BLaER1 treated with 17β-estradiol and CSF1 and Interleukin-3, amounts not matched to agents 10 nM and 100 nM (cell line): ENCODE data around the gene NID1.

Experiments
- H3K27ac ChIP-seq, 11 experiments: shearing (Covaris generic); formaldehyde crosslinking; 2 replicates each; pipeline ENCODE4 v1.8.1; 2022
- H3K27me3 ChIP-seq, 11 experiments: shearing (Covaris generic); formaldehyde crosslinking; 2 replicates each; pipeline ENCODE4 v1.8.1; 2022
- H3K36me3 ChIP-seq, 11 experiments: shearing (Covaris generic); formaldehyde crosslinking; 2 replicates each; pipeline ENCODE4 v1.8.1; 2022
- H3K4me1 ChIP-seq, 10 experiments: shearing (Covaris generic); formaldehyde crosslinking; 2 replicates each; pipeline ENCODE4 v1.8.1; 2022
- H3K4me2 ChIP-seq, 11 experiments: shearing (Covaris generic); formaldehyde crosslinking; 2 replicates each; pipeline ENCODE4 v1.8.1; 2022
- H3K4me3 ChIP-seq, 10 experiments: shearing (Covaris generic); formaldehyde crosslinking; 2 replicates each; pipeline ENCODE4 v1.8.1; 2022
- H3K9ac ChIP-seq, 11 experiments: shearing (Covaris generic); formaldehyde crosslinking; 2 replicates each; pipeline ENCODE4 v1.8.1; 2022
- H3K9me3 ChIP-seq, 11 experiments: shearing (Covaris generic); formaldehyde crosslinking; replicated peaks in 1 of 11; 2 replicates each; pipeline ENCODE4 v1.8.1; 2022
- H4K20me1 ChIP-seq, 11 experiments: shearing (Covaris generic); formaldehyde crosslinking; 2 replicates each; pipeline ENCODE4 v1.8.1; 2022
- Cebpa-rat ChIP-seq, 11 experiments: shearing (Covaris generic); IDR thresholded peaks; 2 replicates each; pipeline ENCODE4 v1.8.1; 2022

NID1 gene

GRCh38 chr1:235960809-235961208 lies 104.1 kb downstream of the NID1 start:
- Histone ChIP-seq H3K9ac (no peak overlapping the region), H3K27me3 (no peaks in the 10 kb centered on the region), H3K9me3 (peaks cover 3 to 51% (median 19%) of the 10 kb centered on the region in 11 experiments; a peak in 10 of 22 replicates), H3K4me1 (peaks cover 0 to 55% (median 9%) of the 10 kb centered on the region in 10 experiments; a peak in 12 of 20 replicates), H3K4me2 (peak overlapping the region in 2 of 11 experiments; percentile 13 to 32; a peak in 2 of 22 replicates), H3K27ac (peak overlapping the region in 2 of 11 experiments; percentile 29 to 43; a peak in 3 of 22 replicates), H3K36me3 (no peaks in the 10 kb centered on the region), H3K4me3 (no peak overlapping the region), H4K20me1 (no peaks in the 10 kb centered on the region)
- TF ChIP-seq Cebpa-rat (IDR thresholded peaks at IDR 0.05) = no peak

GRCh38 chr1:235958021-235958420 lies 106.9 kb downstream of the NID1 start:
- H3K9me3 ChIP-seq = peaks cover 0 to 23% (median 6%) of the 10 kb centered on the region in 11 experiments; a peak in 7 of 22 replicates
- H3K4me2 ChIP-seq = peak overlapping the region in 2 of 11 experiments; percentile 9; a peak in 1 of 22 replicates
- no peak overlapping the region for H3K9ac ChIP-seq
- TF ChIP-seq Cebpa-rat (IDR thresholded peaks at IDR 0.05) = no peak
- no peak overlapping the region for H3K4me3 ChIP-seq
- peaks cover 22 to 83% (median 37%) of the 10 kb centered on the region in 10 experiments for H3K4me1 ChIP-seq
- no peaks in the 10 kb centered on the region for H4K20me1 ChIP-seq
- H3K36me3 ChIP-seq = no peaks in the 10 kb centered on the region
- H3K27ac ChIP-seq = peak overlapping the region in 8 of 11 experiments; percentile 8 to 99 (median 50); a peak in 13 of 22 replicates
- H3K27me3 ChIP-seq = no peaks in the 10 kb centered on the region

GRCh38 chr1:235955777-235956176 lies 109.1 kb downstream of the NID1 start:
- Histone ChIP-seq H3K36me3 (no peaks in the 10 kb centered on the region), H3K9me3 (peaks cover 0 to 6% (median 0%) of the 10 kb centered on the region in 11 experiments; a peak in 3 of 22 replicates), H3K4me1 (peaks cover 40 to 94% (median 52%) of the 10 kb centered on the region in 10 experiments), H3K4me2 (peak overlapping the region in 8 of 11 experiments; percentile 81 to 95 (median 86); a peak in 15 of 22 replicates), H3K27me3 (no peaks in the 10 kb centered on the region), H3K9ac (peak overlapping the region in 9 of 11 experiments; percentile 61 to 80 (median 76); a peak in 15 of 22 replicates), H3K27ac (peak overlapping the region in 10 of 11 experiments; percentile 33 to 99 (median 92); a peak in 19 of 22 replicates), H4K20me1 (no peaks in the 10 kb centered on the region), H3K4me3 (no peak overlapping the region)
- no peak for TF ChIP-seq Cebpa-rat (IDR thresholded peaks at IDR 0.05)

GRCh38 chr1:235954306-235955283 lies 110.3 kb downstream of the NID1 start:
- peak in 10 of 11 experiments; percentile 48 to 93 (median 89); a peak in 18 of 22 replicates for TF ChIP-seq Cebpa-rat (IDR thresholded peaks at IDR 0.05)
- no peaks in the 10 kb centered on the region for H3K27me3 ChIP-seq
- H3K9me3 ChIP-seq = peaks cover 0 to 6% (median 0%) of the 10 kb centered on the region in 11 experiments; a peak in 3 of 22 replicates
- no peaks in the 10 kb centered on the region for H3K36me3 ChIP-seq
- peak overlapping the region; percentile 77 to 95 (median 84) for H3K4me2 ChIP-seq
- peak overlapping the region; percentile 24 to 99 (median 91); a peak in 21 of 22 replicates for H3K27ac ChIP-seq
- H4K20me1 ChIP-seq = no peaks in the 10 kb centered on the region
- H3K4me1 ChIP-seq = peaks cover 40 to 94% (median 57%) of the 10 kb centered on the region in 10 experiments
- peak overlapping the region in 2 of 10 experiments; percentile 6 to 11; a peak in 1 of 20 replicates for H3K4me3 ChIP-seq
- H3K9ac ChIP-seq = peak overlapping the region in 10 of 11 experiments; percentile 19 to 80 (median 76); a peak in 19 of 22 replicates

- Histone ChIP-seq H3K36me3 (no peaks in the 10 kb centered on the region), H4K20me1 (no peaks in the 10 kb centered on the region), H3K9ac (peak overlapping the region in 10 of 11 experiments; percentile 19 to 80 (median 76); a peak in 19 of 22 replicates), H3K4me1 (peaks cover 47 to 96% (median 65%) of the 10 kb centered on the region in 10 experiments), H3K9me3 (peaks cover 0 to 6% (median 0%) of the 10 kb centered on the region in 11 experiments; a peak in 3 of 22 replicates), H3K4me3 (0 out of 20 replicates have a peak overlapping the region, but pooled peaks of 2 of the 10 experiments have one; percentile 6 to 11), H3K27ac (peak overlapping the region; percentile 24 to 99 (median 91); a peak in 21 of 22 replicates), H3K4me2 (peak overlapping the region; percentile 77 to 95 (median 84)), H3K27me3 (no peaks in the 10 kb centered on the region)
- no peak for TF ChIP-seq Cebpa-rat (IDR thresholded peaks at IDR 0.05)
Observed at GRCh38 chr1:235953801-235954200, 111.1 kb downstream of the NID1 start.

- peaks cover 0 to 5% (median 0%) of the 10 kb centered on the region in 11 experiments; a peak in 3 of 22 replicates for H3K9me3 ChIP-seq
- no peaks in the 10 kb centered on the region for H3K27me3 ChIP-seq
- TF ChIP-seq Cebpa-rat (IDR thresholded peaks at IDR 0.05) = no peak
- H3K4me3 ChIP-seq = no peak overlapping the region
- peak overlapping the region in 9 of 11 experiments; percentile 19 to 80 (median 76); a peak in 16 of 22 replicates for H3K9ac ChIP-seq
- H4K20me1 ChIP-seq = no peaks in the 10 kb centered on the region
- no peaks in the 10 kb centered on the region for H3K36me3 ChIP-seq
- H3K4me2 ChIP-seq = peak overlapping the region; percentile 77 to 95 (median 84)
- H3K4me1 ChIP-seq = peaks cover 53 to 99% (median 72%) of the 10 kb centered on the region in 10 experiments
- peak overlapping the region in 10 of 11 experiments; percentile 33 to 99 (median 92); a peak in 19 of 22 replicates for H3K27ac ChIP-seq
Observed at GRCh38 chr1:235952950-235953615, 111.8 kb downstream of the NID1 start.

GRCh38 chr1:235951661-235952060 lies 113.2 kb downstream of the NID1 start:
- TF ChIP-seq Cebpa-rat (IDR thresholded peaks at IDR 0.05) = no peak
- H4K20me1 ChIP-seq = no peaks in the 10 kb centered on the region
- H3K9ac ChIP-seq = peak overlapping the region in 8 of 11 experiments; percentile 5 to 80 (median 37); a peak in 9 of 22 replicates
- H3K27ac ChIP-seq = peak overlapping the region in 10 of 11 experiments; percentile 1 to 99 (median 92); a peak in 19 of 22 replicates
- H3K36me3 ChIP-seq = no peaks in the 10 kb centered on the region
- H3K27me3 ChIP-seq = no peaks in the 10 kb centered on the region
- peak overlapping the region in 10 of 11 experiments; percentile 77 to 95 (median 86); a peak in 17 of 22 replicates for H3K4me2 ChIP-seq
- no peaks in the 10 kb centered on the region for H3K9me3 ChIP-seq
- H3K4me3 ChIP-seq = no peak overlapping the region
- H3K4me1 ChIP-seq = peaks cover 53 to 100% (median 84%) of the 10 kb centered on the region in 10 experiments

- Histone ChIP-seq H3K4me3 (no peak overlapping the region), H3K27me3 (no peaks in the 10 kb centered on the region), H3K9ac (no peak overlapping the region), H3K9me3 (no peaks in the 10 kb centered on the region), H3K4me1 (peaks cover 48 to 100% (median 84%) of the 10 kb centered on the region in 10 experiments), H3K4me2 (peak overlapping the region in 5 of 11 experiments; percentile 1 to 90 (median 84); a peak in 3 of 22 replicates), H3K36me3 (no peaks in the 10 kb centered on the region), H4K20me1 (no peaks in the 10 kb centered on the region), H3K27ac (peak overlapping the region in 9 of 11 experiments; percentile 75 to 99 (median 92); a peak in 18 of 22 replicates)
- no peak for TF ChIP-seq Cebpa-rat (IDR thresholded peaks at IDR 0.05)
Observed at GRCh38 chr1:235950318-235950717, 114.6 kb downstream of the NID1 start.
